Measurements from ENCODE around the gene CDC42BPB. TPM values are rescaled to one million over a fixed set of nuclear protein-coding genes. Genes with fewer than 3 reads are reported as not detected.

Gene CDC42BPB
- total and polyA plus RNA-seq, 2 experiments from 2014 or later: 13.0 to 106 TPM

DNA sequence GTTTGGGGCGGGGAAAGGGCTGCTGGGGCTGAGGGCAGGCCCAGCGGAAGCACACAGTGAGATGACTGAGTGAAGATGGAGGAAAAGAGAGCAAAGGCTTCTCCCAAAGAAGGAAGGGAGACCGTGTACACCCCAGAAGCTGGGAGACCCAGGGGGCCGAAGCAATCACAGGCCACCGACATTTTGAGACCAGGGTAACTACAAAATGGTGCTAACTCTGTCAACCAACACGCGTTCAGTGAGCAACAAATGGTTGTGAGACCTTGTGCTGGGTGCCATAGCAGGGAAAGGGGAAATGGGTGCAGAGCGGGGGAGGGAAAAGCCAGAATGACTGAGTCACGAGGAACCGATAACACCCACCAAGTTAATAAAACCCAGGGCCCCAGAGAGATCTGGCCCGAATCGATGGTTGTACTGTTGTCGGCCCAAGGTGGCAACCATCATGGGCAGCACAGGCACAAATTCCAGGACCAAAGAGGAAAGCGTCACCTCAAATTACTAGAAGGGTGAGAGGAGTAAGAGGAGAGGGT lies 50.3 kb downstream of the CDC42BPB start:
- Histone ChIP-seq H4K20me1 (ENCODE audit: insufficient read depth) (no peaks in the 10 kb centered on the region), H3K79me2 (ENCODE audit: insufficient read depth) (peaks cover 100% of the 10 kb centered on the region), H3K27ac (no peak overlapping the region), H3K36me3 (ENCODE audit: low read depth) (peaks cover 15% of the 10 kb centered on the region; the same call in 1 of the 2 replicates), H3K4me2 (ENCODE audit: unreplicated experiment) (no peak overlapping the region), H3K9me2 (ENCODE audit: insufficient read depth) (no peaks in the 10 kb centered on the region), H3F3A (ENCODE audit: insufficient read depth) (no peaks in the 10 kb centered on the region), H2AFZ (no peak overlapping the region), H3K9ac (no peak overlapping the region), H3K4me3 (no peak overlapping the region), H3K4me1 (ENCODE audit: insufficient read depth) (no peaks in the 10 kb centered on the region), H3K27me3 (replicated peaks; ENCODE audit: insufficient read depth) (no peaks in the 10 kb centered on the region), H3K9me3 (ENCODE audit: low read depth) (no peaks in the 10 kb centered on the region)
- no peak for DNase-seq
- in situ Hi-C loops (cut with MboI): no loop called here
- 97 to 99% methylated on average over 14 of the region's 14 CpGs for WGBS, 2 experiments (ENCODE audit: low coverage in 1 of 2, low lambda C conversion rate in 2 of 2, missing lambda C conversion rate in 2 of 2)
- TF ChIP-seq EZH2phosphoT487 (IDR thresholded peaks at IDR 0.05; ENCODE audit: insufficient read depth, low read depth) (no peak), EZH2 (IDR thresholded peaks at IDR 0.05; ENCODE audit: insufficient read depth, poor library complexity, severe bottlenecking) (no peak)

DNA sequence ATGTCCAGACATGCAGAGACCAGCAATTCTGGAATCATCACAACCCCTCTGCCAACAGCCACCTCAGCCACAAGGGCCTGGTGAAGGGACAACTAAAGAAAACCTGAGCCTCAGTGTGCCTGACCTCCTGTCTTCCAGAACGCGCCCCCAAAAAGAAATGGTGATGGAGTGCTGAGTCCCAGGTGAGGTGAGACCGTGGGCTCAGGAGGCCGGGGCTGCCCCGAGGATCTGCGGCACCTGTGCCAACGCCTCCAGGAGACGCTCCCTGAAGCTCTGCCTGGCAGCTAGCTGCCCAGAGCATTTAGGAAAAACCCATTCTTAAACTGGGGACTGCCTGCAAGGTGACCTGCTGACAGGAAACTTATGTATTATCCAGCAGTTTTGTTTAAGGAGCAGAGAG lies 51.2 kb downstream of the CDC42BPB start:
- H3K9me2 ChIP-seq (ENCODE audit: insufficient read depth): no peaks in the 10 kb centered on the region
- H3K9me3 ChIP-seq (ENCODE audit: low read depth): no peaks in the 10 kb centered on the region
- no peak overlapping the region for H3K27ac ChIP-seq
- 97% methylated on average over 8 of the region's 8 CpGs for WGBS, 2 experiments (ENCODE audit: low coverage in 1 of 2, low lambda C conversion rate in 2 of 2, missing lambda C conversion rate in 2 of 2)
- no peaks in the 10 kb centered on the region for H4K20me1 ChIP-seq (ENCODE audit: insufficient read depth)
- no peak for DNase-seq
- H3F3A ChIP-seq (ENCODE audit: insufficient read depth): no peaks in the 10 kb centered on the region
- H3K4me3 ChIP-seq: no peak overlapping the region
- no peaks in the 10 kb centered on the region for H3K27me3 ChIP-seq (replicated peaks; ENCODE audit: insufficient read depth)
- peaks cover 15% of the 10 kb centered on the region; the same call in 1 of the 2 replicates for H3K36me3 ChIP-seq (ENCODE audit: low read depth)
- no peak overlapping the region for H2AFZ ChIP-seq
- H3K79me2 ChIP-seq (ENCODE audit: insufficient read depth): peaks cover 99% of the 10 kb centered on the region
- H3K4me2 ChIP-seq (ENCODE audit: unreplicated experiment): no peak overlapping the region
- in situ Hi-C loops (cut with MboI): no loop called here
- no peak for TF ChIP-seq EZH2 (IDR thresholded peaks at IDR 0.05; ENCODE audit: insufficient read depth, poor library complexity, severe bottlenecking)
- TF ChIP-seq EZH2phosphoT487 (IDR thresholded peaks at IDR 0.05; ENCODE audit: insufficient read depth, low read depth): no peak
- H3K4me1 ChIP-seq (ENCODE audit: insufficient read depth): no peaks in the 10 kb centered on the region
- H3K9ac ChIP-seq: no peak overlapping the region

DNA sequence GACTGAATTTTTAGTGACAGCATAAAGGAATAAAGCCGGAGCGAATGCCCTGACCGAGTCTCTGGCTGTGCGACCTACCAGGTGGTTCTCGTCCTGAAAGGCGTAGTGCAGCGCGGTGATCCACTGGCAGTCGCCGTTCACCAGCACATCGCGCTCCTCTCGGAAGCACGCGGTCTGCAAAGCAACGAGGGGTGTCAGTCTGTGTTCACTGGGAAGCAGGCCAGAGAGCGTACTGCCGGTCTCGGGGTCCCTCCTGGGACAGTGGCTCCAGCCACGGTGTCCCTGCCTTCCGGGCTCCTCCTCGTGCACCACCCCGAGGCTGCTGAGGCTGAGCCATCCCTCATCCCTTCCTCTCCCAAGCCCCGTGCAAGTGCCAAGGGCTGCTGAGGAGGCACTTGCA lies 53.5 kb downstream of the CDC42BPB start:
- H4K20me1 ChIP-seq (ENCODE audit: insufficient read depth): no peaks in the 10 kb centered on the region
- no peak overlapping the region for H3K4me3 ChIP-seq
- peaks cover 8% of the 10 kb centered on the region; the same call in 1 of the 2 replicates for H3K4me1 ChIP-seq (ENCODE audit: insufficient read depth)
- no peak overlapping the region for H3K27ac ChIP-seq
- H3K36me3 ChIP-seq (ENCODE audit: low read depth): peaks cover 12% of the 10 kb centered on the region; the same call in 1 of the 2 replicates
- no peaks in the 10 kb centered on the region for H3K9me3 ChIP-seq (ENCODE audit: low read depth)
- TF ChIP-seq EZH2 (IDR thresholded peaks at IDR 0.05; ENCODE audit: insufficient read depth, poor library complexity, severe bottlenecking) (no peak), EZH2phosphoT487 (IDR thresholded peaks at IDR 0.05; ENCODE audit: insufficient read depth, low read depth) (no peak)
- no peak overlapping the region for H2AFZ ChIP-seq
- H3F3A ChIP-seq (ENCODE audit: insufficient read depth): no peaks in the 10 kb centered on the region
- H3K9me2 ChIP-seq (ENCODE audit: insufficient read depth): no peaks in the 10 kb centered on the region
- DNase-seq: no peak
- no peaks in the 10 kb centered on the region for H3K27me3 ChIP-seq (replicated peaks; ENCODE audit: insufficient read depth)
- peaks cover 96% of the 10 kb centered on the region for H3K79me2 ChIP-seq (ENCODE audit: insufficient read depth)
- in situ Hi-C loops (cut with MboI): no loop called here
- WGBS, 2 experiments (ENCODE audit: low coverage in 1 of 2, low lambda C conversion rate in 2 of 2, missing lambda C conversion rate in 2 of 2): 94 to 95% methylated on average over 24 of the region's 24 CpGs
- no peak overlapping the region for H3K4me2 ChIP-seq (ENCODE audit: unreplicated experiment)
- H3K9ac ChIP-seq: no peak overlapping the region

DNA sequence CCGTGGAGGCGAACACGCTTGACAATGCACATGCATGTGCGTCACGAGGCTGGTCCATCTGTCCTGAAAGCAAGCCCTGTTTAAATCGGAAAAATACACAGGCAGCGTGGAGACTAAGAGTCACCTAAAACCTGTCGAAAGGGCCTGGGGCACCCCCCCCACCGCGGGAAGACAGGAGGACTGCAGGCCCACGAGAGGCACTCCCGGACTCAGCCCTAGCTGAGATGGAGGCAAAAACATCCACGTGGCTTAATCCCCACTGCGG lies 54.1 kb downstream of the CDC42BPB start:
- H3K36me3 ChIP-seq (ENCODE audit: low read depth): peaks cover 6% of the 10 kb centered on the region; the same call in 1 of the 2 replicates

More for the DNA sequence above, 54.1 kb downstream of the CDC42BPB start:
- Histone ChIP-seq H3K27me3 (replicated peaks; ENCODE audit: insufficient read depth) (no peaks in the 10 kb centered on the region), H3K9ac (no peak overlapping the region), H3K4me1 (ENCODE audit: insufficient read depth) (peaks cover 8% of the 10 kb centered on the region; the same call in 1 of the 2 replicates), H2AFZ (no peak overlapping the region), H3K9me3 (ENCODE audit: low read depth) (no peaks in the 10 kb centered on the region), H3K27ac (no peak overlapping the region), H3F3A (ENCODE audit: insufficient read depth) (no peaks in the 10 kb centered on the region), H3K9me2 (ENCODE audit: insufficient read depth) (no peaks in the 10 kb centered on the region), H4K20me1 (ENCODE audit: insufficient read depth) (no peaks in the 10 kb centered on the region), H3K4me2 (ENCODE audit: unreplicated experiment) (no peak overlapping the region), H3K4me3 (no peak overlapping the region), H3K79me2 (ENCODE audit: insufficient read depth) (peaks cover 90% of the 10 kb centered on the region)
- in situ Hi-C loops (cut with MboI): no loop called here
- no peak for DNase-seq
- TF ChIP-seq EZH2 (IDR thresholded peaks at IDR 0.05; ENCODE audit: insufficient read depth, poor library complexity, severe bottlenecking) (no peak), EZH2phosphoT487 (IDR thresholded peaks at IDR 0.05; ENCODE audit: insufficient read depth, low read depth) (no peak)
- 88 to 90% methylated on average over 14 of the region's 14 CpGs for WGBS, 2 experiments (ENCODE audit: low coverage in 1 of 2, low lambda C conversion rate in 2 of 2, missing lambda C conversion rate in 2 of 2)

Measured in GM23248 (cell line).